Measurements from ENCODE around the gene PGR. TPM values are rescaled to one million over a fixed set of nuclear protein-coding genes. Genes with fewer than 3 reads are reported as not detected.

The PGR gene
- polyA plus RNA-seq, 2 of the 4 experiments (the other 2 are of a cell fraction) = not detected

DNA sequence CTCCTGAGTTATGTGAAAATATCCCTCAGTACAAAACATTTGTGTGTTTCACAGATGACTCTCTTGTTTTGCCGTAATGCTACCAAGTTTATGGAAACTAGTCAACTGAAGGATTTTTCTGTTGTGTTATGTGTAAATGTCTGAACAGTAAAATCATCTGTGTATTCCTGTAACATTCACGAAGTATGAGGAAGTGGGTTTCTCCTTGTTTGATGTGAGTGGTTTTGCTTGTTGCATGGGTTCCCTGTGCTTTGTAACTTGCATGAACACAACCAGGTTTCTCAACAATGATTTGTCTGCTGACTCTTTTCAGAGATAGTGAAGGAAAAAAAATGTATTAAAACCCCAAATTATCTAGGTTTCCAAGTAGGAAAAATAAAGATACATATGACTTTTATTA lies 138.1 kb downstream of the PGR start (continued):
- TF ChIP-seq, protein P1, sequence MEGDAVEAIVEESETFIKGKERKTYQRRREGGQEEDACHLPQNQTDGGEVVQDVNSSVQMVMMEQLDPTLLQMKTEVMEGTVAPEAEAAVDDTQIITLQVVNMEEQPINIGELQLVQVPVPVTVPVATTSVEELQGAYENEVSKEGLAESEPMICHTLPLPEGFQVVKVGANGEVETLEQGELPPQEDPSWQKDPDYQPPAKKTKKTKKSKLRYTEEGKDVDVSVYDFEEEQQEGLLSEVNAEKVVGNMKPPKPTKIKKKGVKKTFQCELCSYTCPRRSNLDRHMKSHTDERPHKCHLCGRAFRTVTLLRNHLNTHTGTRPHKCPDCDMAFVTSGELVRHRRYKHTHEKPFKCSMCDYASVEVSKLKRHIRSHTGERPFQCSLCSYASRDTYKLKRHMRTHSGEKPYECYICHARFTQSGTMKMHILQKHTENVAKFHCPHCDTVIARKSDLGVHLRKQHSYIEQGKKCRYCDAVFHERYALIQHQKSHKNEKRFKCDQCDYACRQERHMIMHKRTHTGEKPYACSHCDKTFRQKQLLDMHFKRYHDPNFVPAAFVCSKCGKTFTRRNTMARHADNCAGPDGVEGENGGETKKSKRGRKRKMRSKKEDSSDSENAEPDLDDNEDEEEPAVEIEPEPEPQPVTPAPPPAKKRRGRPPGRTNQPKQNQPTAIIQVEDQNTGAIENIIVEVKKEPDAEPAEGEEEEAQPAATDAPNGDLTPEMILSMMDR (IDR thresholded peaks at IDR 0.05) = no peak
- TF ChIP-seq RNF2 (IDR thresholded peaks at IDR 0.05; ENCODE audit: borderline replicate concordance, low read depth) (no peak), FOXS1 (CRISPR knock-in tag; IDR thresholded peaks at IDR 0.05) (no peak), HES2 (IDR thresholded peaks at IDR 0.05) (no peak), JUNB (IDR thresholded peaks at IDR 0.05) (no peak), TFCP2L1 (CRISPR knock-in tag; IDR thresholded peaks at IDR 0.05) (no peak)
- TF ChIP-seq, protein P2, sequence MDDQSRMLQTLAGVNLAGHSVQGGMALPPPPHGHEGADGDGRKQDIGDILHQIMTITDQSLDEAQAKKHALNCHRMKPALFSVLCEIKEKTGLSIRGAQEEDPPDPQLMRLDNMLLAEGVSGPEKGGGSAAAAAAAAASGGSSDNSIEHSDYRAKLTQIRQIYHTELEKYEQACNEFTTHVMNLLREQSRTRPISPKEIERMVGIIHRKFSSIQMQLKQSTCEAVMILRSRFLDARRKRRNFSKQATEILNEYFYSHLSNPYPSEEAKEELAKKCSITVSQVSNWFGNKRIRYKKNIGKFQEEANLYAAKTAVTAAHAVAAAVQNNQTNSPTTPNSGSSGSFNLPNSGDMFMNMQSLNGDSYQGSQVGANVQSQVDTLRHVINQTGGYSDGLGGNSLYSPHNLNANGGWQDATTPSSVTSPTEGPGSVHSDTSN (IDR thresholded peaks at IDR 0.05) = no peak

DNA sequence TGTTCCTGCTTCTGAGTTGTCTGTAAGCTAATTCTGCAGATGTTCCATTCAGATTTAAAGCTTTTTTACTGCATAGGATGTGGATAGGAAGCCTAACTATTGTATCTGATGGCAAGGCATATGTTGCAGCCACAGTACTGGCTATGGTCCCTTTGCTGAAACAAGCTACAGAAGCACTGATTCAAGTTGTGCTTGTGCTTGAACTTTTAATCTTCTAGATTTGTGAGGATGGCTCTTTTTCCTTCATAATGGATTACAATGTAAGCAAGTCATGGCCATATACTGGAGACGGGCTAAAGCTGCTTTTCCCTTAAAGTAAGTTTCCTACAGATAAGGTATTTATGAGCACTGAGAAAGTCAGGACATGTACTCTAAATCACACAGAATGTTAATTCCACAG lies 138.7 kb downstream of the PGR start:
- no peak for FAIRE-seq
- no peaks in the 10 kb centered on the region for H3K4me1 ChIP-seq
- TF ChIP-seq RCOR1 (IDR thresholded peaks at IDR 0.05; ENCODE audit: low read depth, low read length) (no peak), SMC3 (IDR thresholded peaks at IDR 0.05) (no peak), RAD21 (conservative IDR thresholded peaks at IDR 0.05 in 1 of 2, IDR thresholded peaks at IDR 0.05 in 1 of 2) (no peak), CEBPB (IDR thresholded peaks at IDR 0.05) (no peak), HOXA7 (CRISPR knock-in tag; IDR thresholded peaks at IDR 0.05) (no peak), KDM1A (IDR thresholded peaks at IDR 0.05; ENCODE audit: low read depth) (no peak), JUNB (IDR thresholded peaks at IDR 0.05) (no peak), HDAC2 (IDR thresholded peaks at IDR 0.05) (no peak), BHLHE40 (IDR thresholded peaks at IDR 0.05; ENCODE audit: low read depth, low read length) (no peak), EHMT2 (IDR thresholded peaks at IDR 0.05; ENCODE audit: low read depth) (no peak), POLR2A (IDR thresholded peaks at IDR 0.05; ENCODE audit: low read length) (no peak), HOXB5 (CRISPR knock-in tag; IDR thresholded peaks at IDR 0.05) (no peak), TP53 (CRISPR knock-in tag; IDR thresholded peaks at IDR 0.05) (no peak), EP300 (IDR thresholded peaks at IDR 0.05) (no peak), CHD2 (IDR thresholded peaks at IDR 0.05; ENCODE audit: low read length, partially characterized antibody) (no peak), KDM5A (IDR thresholded peaks at IDR 0.05) (no peak), PHF8 (IDR thresholded peaks at IDR 0.05; ENCODE audit: borderline replicate concordance, low read depth) (no peak), NFE2L2 (conservative IDR thresholded peaks at IDR 0.05; ENCODE audit: low read length) (no peak), JUN (IDR thresholded peaks at IDR 0.05) (no peak)
- TF ChIP-seq, protein P3, sequence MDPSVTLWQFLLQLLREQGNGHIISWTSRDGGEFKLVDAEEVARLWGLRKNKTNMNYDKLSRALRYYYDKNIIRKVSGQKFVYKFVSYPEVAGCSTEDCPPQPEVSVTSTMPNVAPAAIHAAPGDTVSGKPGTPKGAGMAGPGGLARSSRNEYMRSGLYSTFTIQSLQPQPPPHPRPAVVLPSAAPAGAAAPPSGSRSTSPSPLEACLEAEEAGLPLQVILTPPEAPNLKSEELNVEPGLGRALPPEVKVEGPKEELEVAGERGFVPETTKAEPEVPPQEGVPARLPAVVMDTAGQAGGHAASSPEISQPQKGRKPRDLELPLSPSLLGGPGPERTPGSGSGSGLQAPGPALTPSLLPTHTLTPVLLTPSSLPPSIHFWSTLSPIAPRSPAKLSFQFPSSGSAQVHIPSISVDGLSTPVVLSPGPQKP (IDR thresholded peaks at IDR 0.05; ENCODE audit: low read depth, low read length) = no peak
- no peak overlapping the region for H3K27ac ChIP-seq
- H3K9me3 ChIP-seq = no peaks in the 10 kb centered on the region
- ATAC-seq = no peak
- no peak overlapping the region for H3K4me2 ChIP-seq
- H3K4me3 ChIP-seq = no peak overlapping the region
- ChIA-PET POLR2A (no interaction called here), CTCF (no interaction called here)
- WGBS (ENCODE audit: missing lambda C conversion rate) = 78% methylated on average over 1 of the region's 1 CpG
- DNase-seq (ENCODE audit: low read depth in 1 of 2, low spot score in 1 of 2) = no peak
